GM13976 (cell line): Measurements from ENCODE around the gene AGPS.

Experiments used
- DNase-seq: peaks from one replicate; pipeline ENCODE4 v3.0.0; 2012; ENCODE audit warnings: low spot score
- in situ Hi-C: fragments of 300-500 bp; cut with MboI; formaldehyde crosslinking; loops from one replicate; pipeline ENCODE4 v1.12.0; 2022; ENCODE audit warnings: low sequenced_read_pairs, mixed read lengths, inconsistent platforms; ENCODE audit not compliant: unreplicated experiment
- TF ChIP-seq, protein P1 (sequence below): IDR thresholded peaks from 2 replicates; pipeline ENCODE4 v1.5.1; 2012; ENCODE audit warnings: borderline replicate concordance, mild to moderate bottlenecking; ENCODE audit not compliant: insufficient read depth; ENCODE audit errors: extremely low read depth, missing control alignments, control extremely low read depth

AGPS gene

GRCh38 chr2:177593402-177593801, 200.8 kb downstream of the AGPS start:
- TF ChIP-seq, protein P1, sequence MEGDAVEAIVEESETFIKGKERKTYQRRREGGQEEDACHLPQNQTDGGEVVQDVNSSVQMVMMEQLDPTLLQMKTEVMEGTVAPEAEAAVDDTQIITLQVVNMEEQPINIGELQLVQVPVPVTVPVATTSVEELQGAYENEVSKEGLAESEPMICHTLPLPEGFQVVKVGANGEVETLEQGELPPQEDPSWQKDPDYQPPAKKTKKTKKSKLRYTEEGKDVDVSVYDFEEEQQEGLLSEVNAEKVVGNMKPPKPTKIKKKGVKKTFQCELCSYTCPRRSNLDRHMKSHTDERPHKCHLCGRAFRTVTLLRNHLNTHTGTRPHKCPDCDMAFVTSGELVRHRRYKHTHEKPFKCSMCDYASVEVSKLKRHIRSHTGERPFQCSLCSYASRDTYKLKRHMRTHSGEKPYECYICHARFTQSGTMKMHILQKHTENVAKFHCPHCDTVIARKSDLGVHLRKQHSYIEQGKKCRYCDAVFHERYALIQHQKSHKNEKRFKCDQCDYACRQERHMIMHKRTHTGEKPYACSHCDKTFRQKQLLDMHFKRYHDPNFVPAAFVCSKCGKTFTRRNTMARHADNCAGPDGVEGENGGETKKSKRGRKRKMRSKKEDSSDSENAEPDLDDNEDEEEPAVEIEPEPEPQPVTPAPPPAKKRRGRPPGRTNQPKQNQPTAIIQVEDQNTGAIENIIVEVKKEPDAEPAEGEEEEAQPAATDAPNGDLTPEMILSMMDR = no peak
- DNase-seq = no peak
- in situ Hi-C loops = no loop called here
